GM21526 (cell line): Measurements from ENCODE around the gene PTPN21.
"Not testable (repeated sequence)": the region's sequence is repeated elsewhere in the genome, so short reads cannot be mapped to it uniquely, and the experiment has no call there.

Source experiments
- ATAC-seq: cut with Tn5 transposase; IDR thresholded peaks from one replicate; pipeline ENCODE4 v1.9.1; 2021; ENCODE audit warnings: moderate library complexity; ENCODE audit not compliant: unreplicated experiment, low FRiP score

Gene PTPN21

DNA sequence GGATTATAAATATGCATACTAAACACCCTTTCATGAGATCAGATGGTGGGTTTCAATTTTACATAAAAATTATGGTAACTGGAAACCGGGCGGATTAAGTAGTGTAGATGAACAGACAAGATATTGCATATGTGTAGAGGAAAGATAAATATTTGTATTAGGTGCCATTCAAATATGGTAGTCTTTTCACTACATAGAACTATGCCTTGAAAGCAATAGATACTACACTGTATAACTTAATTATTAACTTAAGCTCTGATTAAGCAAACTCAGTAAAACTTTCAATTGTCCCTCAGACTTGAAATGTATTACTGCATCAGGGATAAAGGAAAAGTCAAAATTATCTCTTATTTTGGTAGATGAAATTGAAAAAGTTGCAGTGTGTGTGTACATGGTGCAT lies 1.9 kb downstream of the PTPN21 start:
- ATAC-seq: no peak

DNA sequence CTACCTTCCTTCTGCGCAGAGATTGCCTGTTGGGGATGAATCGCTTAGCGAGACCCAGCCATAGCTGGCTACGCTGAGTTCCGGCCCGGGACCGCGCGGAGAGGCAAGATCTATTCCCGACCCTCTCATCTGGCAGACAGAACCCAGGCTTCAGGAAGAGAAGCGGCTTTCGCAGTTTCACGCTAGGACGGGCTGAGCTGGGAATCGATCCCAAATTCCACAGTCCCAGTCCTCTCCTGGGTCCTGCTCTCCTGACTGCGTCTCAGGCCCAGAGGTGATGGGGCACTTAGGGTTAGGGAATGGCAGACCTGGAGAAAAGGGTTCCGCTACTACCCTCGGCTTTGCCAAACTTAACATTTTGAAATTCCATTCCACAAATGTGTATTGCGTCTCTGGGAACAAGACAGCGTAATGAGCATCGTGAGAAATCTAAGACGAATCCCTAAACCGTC lies 2.8 kb downstream of the PTPN21 start:
- ATAC-seq: no peak

DNA sequence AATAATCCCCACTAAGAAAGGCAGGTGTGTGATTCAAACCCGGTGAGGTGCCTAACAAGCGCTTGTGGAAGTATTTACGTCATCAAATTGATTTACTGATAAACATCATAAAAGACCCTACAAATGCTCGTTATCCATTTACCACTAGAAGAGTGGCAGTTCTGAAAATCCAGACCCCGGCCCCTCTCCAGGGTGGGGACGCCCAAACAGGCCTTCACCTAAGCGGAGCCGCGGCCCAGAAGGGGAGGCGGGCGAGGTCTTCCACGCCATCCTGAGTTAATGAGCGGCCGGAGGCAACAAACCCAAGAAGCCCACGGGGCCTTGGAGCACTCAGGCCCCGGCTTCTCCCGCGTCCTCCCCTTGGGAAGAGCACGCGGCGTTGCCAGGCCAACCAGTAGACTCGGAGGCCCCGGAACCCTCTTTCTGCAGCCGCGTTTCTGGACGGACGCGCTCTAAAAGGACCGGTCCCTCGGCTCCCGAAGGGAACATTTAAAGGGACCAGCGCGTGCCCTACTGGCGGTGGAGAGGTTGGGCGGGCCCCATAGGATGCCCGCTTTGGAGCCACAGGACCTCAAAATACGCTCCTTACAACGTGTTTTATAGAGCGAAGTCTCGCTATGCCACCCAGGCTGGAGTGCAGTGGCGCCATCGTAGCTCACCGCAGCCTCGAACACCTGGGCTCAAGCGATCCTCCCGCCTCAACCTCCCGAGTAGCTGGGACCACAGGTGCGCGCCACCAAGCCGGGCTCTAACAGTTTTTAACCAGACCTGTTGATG lies 3.5 kb downstream of the PTPN21 start:
- ATAC-seq: no peak

DNA sequence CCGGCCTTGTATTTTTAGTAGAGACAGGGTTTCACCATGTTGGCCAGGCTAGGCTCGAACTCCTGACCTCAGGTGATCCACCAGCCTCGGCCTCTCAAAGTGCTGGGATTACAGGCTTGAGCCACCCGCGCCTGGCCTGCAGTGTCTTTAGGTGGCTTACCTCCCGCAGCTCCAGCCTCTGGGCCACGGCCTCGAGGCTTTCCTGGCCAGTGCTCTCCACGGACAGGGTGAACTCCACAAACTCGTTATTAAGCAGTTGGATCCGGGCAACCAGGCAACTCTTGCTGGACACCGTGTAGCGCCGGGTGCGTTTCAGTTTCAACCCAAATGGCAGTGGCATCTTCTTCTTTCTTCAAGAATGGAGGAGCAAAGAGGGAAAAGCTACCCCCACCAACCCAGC lies 4.7 kb downstream of the PTPN21 start:
- no peak for ATAC-seq

DNA sequence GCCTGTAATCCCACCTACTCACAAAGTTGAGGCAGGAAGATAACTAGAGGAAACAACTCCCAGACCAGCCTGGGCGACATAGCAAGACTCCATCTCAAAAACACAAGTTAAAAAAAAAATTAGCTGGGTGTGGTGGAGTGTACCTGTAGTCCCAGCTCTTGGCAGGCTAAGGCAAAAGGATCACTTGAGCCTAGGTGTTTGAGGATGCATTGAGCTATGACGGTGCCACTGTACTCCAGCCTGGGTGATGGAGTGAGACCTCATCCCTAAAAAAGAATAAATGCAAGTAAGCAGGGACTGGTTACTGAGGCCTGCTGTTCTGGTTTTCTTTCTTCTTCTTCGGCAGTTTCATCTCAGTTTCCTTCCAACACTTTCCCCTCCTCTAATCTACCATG lies 7.4 kb downstream of the PTPN21 start:
- ATAC-seq: no peak

DNA sequence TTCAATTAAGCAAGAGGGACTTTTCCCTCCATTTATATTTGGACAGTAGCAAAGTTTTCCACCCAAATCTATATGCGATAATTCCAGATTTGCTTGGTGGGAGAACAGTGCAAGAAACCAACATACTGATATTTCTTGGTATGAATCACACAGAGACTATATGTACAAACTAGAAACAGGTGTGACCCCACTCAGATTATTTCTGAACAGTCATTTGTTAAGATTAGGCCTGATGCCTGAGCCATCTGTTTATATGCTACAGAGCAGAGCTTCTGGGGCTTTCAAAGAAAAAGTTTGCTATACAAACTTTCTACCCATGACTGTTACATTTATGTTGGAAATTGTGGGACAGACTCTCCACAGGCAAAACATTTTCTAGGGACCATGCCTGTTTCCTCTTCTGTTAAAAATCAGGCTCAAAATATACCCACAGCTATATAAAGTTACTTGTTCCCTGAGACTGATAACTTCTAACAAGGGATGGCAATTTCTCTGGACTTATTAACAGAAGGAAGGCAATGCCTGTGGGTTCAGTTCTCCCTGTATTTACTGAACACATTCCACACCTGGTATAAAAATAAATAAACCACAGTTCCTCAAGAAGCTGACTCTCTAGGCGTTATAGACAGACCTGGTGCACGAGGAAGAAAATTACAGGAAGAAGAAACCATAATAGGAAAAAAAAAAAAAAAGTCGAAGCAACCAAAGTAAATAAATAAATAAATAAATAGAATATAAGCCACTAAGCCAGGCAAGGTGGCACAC lies 8.0 kb downstream of the PTPN21 start:
- ATAC-seq: no peak

DNA sequence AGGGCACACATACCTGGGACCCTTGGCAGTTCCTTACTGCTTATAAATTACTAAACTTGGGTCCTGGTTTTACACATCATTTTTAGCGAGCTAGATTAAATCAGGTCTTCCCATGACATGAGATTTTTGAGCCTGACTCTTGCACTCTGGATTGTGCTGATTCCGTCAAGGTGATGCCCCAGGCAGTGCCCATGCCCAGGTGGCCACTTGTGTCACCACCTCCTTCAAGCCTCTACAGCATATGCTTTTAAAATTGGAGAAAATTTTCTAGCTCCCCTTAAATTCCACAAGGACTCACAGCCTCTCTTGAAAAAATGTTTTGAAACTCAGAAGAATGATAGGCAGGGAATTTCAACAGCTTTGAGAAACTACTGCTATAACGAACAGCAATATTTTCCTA lies 9.6 kb downstream of the PTPN21 start:
- no peak for ATAC-seq

DNA sequence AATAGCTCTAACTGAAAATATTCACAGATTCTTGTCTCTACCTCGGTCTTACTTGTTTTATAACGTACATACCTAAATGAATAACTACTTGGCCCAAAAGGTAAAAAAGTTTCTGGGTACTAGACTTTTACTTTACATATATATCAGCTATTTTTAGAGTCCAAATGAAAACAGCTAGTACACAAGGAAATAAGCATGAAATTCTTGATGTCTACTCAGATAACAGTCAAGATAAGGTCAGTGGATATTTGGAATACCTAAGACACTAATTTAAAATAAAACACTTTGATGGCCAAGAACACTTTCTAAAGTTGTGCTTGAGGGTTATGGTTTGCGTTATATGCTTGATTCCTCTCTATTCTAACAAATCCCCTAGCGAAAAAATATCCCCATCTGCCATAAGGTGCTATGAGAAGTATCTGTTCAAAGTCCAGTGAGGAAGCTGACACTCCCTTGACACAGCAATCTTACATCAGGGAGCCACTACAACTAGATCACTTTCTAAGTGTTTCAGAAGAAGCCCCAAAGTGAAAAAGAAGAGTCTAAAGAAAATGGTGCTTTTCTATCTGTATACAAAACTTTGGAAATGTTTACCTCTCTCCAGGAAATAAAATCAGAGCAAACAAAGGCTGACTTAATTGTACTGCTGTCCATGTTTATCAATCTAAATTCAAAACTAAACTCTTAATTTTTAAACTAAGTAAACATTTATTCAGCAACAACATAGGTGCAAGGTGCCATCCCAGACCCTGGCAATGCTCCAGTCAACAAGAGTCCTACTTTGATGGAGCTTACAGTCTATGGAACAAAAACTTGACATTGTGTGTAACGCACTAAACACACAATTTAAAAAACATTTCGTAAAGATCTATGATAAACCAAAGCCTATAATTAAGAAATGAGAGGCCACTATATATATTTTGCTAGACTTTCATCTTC lies 11.7 kb downstream of the PTPN21 start:
- no peak for ATAC-seq

DNA sequence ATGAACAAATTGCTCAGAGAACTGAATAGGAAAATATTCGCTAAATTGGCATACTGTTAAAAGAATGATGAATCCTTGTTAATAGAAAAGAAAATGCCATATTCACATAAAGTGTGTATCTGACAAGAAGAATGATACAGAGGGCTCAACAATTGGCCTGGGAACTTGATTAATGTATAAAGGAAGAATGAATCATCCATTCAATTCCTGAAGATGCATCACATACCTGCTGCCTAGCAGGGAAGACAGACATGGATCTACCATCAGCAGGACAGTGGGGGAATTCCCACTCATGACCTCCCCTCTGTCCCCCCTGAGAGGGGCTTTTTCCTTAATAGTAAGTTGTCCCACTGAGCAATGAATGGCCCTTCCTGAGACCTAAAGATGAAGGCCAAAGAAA lies 13.5 kb downstream of the PTPN21 start:
- ATAC-seq: no peak

DNA sequence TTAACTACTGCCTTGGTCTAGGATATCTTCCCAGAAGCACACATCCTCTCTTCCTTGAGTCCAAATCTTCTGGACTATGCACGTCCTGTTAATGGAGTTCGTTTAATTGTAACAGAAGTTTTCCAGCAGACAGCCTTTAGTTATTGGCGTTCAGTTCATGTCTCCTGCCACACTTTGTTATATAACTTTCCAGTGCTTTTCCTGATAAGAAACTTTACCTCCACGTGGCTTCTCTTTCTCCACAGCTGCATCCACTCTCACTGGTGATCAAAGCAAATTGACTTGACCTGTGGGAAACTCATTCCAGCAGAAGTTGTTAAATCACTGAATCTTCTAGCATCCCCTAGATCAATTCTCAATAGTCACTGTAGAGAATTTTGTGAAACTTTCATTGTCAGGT lies 19.0 kb downstream of the PTPN21 start:
- no peak for ATAC-seq

DNA sequence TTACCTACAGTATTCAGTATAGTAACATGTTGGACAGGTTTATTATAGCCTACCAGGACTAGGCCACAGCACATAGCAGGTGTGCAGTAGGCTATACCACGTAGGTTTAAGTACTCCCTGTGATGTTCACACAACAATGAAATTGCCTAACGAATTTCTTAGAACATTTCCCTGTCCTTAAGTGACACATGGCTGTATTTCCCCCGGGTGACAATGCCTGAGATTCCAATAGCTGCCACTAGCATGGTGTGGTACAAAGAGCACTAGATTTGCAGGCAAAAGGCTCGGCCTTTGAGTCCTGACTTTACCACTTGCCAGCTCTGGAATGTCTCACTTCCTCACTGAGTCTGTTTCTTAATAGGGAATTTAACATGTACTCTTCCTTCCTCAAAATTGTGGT lies 19.7 kb downstream of the PTPN21 start:
- no peak for ATAC-seq

DNA sequence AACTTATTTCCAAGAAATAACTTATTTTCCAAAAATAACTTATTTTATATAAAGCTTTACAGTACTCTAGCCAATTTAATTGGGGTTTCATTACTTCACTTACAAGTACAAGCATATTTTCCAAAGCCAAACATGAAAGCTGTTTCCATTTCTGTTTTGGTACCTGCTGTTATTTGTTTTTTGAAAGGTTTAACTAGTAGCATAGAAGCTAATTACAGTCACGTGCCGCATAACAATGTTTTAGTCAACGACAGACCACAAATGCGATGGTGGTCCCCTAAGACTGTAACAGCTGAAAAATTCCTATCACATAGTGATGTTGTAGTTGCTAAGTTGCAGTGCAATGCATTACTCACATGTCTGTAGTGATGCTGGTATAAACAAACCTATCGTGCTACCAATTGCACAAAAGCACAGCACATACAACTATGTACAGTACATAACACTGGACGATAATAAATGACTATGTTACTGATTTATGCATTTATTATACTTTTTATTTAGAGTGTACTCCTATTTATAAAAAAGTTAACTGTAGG lies 21.7 kb downstream of the PTPN21 start:
- no peak for ATAC-seq

DNA sequence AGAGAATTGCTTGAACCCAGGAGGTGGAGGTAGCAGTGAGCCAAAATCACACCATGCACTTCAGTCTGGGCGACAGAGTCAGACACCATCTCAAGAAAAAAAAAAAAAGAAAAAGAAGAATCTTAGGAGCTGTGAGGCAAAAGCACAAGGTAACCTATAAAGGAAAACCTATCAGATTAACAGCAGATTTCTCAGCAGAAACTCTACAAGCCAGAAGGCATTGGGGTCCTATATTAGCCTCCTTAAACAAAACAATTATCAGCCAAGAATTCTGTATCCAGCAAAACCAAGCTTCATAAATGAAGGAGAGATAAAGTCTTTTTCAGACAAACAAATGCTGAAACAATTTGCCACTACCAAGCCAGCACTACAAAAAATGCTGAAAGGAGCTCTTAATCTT lies 24.9 kb downstream of the PTPN21 start:
- not testable (repeated sequence) for ATAC-seq

DNA sequence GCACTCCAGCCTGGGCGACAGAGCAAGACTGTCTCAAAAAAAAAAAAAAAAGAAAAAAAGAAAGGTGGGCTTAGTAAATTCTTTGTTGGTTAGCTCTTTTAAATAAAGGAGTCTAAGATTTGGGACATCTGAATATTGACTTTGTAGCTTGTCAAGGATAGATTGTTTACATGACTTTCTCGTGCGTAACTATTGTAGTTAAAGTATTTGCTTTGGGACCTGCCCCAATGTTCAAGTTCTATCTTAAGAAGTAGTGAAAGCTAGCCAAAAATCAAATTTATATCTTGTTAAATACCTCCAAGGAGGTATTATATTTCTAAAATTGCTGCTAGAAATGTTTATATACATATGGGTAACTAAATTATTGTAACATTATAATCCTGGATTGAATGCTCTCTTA lies 32.4 kb downstream of the PTPN21 start:
- no peak for ATAC-seq

DNA sequence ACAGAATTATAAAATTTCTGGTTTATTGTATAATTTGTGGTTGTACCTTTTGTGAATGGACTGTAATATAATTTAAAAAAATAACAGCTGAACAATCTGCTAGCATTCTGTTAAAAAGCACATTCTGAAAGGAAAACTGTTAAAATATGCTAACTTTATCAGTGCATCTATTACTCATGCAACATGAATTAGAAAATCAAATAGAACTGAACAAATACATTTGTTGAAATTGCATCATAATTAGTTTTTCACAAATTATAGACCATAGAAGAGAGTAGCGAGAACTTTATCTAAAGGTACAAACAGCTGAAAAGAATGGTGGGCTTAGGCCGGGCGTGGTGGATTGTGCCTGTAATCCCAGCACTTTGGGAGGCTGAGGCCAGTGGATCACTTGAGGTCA lies 33.0 kb downstream of the PTPN21 start:
- ATAC-seq: no peak

DNA sequence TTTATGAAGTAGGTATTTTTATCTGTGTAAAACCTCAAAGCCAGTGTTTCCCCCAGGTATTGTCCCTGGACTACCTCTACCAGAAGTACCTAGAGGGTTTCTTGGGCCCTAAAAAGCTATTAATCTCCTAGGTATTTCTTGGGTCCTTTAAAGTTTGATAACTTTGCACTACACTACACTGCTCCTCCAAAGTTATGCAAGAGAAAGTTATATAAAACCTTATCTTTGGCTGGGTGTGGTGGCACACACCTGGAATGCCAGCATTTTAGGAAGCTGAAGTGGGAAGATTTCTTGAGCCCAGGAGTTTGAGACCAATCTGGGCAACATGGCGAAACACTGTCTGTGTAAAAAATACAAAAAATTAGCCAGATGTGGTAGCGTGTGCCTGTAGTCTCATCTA lies 34.9 kb downstream of the PTPN21 start:
- ATAC-seq: no peak

DNA sequence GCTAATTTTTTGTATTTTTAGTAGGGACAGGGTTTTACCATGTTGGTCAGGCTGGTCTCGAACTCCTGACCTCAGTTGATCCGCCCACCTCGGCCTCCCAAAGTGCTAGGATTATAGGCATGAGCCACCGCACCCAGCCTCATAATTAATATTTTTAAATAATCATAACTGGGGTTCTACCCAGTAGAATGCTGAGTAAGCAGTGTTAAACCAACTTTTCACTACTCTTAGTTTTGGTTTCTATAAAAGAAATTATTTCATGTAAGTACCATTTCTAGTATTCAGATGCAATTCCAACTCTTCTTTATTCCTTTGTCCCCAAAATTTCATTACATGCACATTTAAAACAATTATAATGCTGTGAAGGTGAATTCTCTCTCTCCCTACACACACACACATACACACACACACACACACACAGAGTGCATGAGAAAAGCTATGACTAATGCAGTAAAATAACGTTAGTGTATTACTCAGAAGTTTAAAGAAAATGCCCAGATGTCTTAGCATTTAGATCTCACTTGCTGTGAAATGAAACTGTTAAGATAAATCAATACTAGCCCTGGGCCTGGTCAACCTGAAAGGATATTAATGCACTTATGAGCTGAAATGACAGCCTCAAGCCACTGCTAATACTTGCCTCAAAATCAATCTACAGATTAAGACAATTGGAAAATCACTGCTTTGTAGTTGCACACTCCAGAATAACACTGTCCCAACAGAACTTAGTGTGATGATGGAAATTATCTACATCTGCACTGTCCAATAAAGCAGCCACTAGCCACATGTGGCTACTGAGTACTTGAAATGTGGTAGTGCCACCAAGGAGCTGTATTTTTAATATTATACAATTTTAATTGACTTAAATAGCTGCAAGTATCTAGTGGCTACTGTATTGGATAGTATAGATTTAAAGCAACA lies 36.0 kb downstream of the PTPN21 start:
- no peak for ATAC-seq

DNA sequence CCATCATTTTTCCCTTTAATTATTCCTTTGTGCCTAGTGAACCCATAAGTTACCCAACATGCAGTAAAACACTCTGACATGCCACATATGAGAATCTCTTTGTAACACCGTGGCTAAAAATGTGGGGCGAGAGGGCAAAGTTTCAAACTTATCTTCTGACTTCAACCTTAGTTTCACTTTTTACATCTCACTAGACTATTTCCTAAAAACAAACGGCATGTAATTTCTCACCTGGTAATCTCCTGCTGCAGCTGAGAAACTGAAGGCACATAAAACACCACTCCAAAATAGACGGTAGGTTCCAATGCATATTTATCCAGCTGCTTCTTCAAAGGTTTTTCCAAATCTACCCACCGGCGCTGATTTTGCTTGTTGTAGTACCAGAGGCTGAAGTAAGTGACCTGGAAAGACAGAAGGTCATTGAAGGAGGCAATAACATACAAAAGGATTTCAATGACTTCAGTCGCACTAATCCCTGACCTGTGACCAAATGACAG lies 37.9 kb downstream of the PTPN21 start:
- ATAC-seq: no peak

DNA sequence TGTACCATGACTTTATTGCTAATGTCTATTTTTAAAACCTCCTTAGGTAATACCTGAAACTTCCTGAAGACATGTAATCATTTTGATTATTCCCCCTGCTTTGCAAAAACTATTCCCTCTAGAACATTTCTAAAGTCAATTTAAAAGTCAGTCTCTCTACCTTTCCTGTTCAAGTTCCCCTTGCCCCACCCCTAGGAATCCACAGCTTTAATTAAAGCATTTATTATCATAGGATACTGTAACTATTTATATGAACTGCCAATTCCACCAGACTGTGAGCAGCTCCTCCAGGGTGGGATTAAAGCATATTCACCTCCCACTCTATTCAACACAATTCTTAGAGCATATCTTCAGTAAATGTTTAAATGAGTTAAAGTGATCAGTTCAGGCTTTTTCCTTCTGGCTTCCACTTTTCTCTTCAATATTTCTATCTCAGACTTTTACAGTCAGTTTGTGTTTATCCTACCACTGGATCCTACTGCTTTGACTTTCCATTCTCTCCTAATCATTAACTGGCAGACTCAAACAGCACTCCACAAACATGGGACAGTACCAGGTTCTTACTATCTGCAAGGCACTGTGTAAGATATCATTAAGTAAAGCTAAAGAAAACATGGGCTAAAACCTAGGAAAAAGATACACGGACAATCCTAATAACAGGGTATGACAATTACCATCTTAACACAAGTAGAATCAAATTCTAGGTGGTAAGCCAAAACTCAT lies 39.1 kb downstream of the PTPN21 start:
- ATAC-seq: no peak
